Measurements from ENCODE around the gene VASN.
"Not testable (repeated sequence)": the region's sequence is repeated elsewhere in the genome, so short reads cannot be mapped to it uniquely, and the experiment has no call there.

VASN gene

DNA sequence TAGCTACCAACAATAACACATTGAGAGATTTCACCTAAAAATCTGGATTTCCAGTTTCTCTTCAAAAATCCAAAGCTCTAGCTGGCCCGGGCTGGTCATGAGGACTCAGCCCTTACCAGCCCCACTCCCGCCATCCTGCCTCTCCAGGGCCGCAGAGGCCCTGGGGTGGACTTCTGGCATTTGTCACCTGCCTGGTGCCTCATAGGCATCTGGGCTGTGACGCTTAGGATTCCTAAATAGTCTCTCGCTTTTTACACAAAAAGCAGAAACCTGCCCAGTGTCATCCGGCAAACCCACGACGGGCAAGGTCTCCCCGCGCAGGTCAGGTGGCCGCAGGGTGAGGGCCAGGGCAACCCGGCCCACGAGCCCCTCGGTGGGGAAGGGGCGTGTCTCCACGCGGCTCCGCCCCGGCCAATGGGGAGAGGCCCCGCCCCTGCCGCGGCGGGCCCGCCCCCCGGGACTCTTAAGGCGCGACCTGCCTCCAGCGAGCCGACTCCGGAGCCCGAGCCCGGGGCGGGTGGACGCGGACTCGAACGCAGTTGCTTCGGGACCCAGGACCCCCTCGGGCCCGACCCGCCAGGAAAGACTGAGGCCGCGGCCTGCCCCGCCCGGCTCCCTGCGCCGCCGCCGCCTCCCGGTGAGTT lies at the start of gene VASN:
Gene VASN, plus strand, starts transcription at position 492 of the 644 bp plus-strand sequence. CDS start 9,030 bp downstream, outside the sequence.
- peak; percentile 53 to 61 (median 58) for DNase-seq (ENCODE audit: low read depth in 3 of 3)

GRCh38 chr16:4322121-4323052 lies 49.3 kb upstream of the VASN start:
- no peak for DNase-seq (ENCODE audit: low read depth in 3 of 3)

- DNase-seq (ENCODE audit: low read depth in 3 of 3) = no peak
Observed at GRCh38 chr16:4323071-4323844, 48.4 kb upstream of the VASN start.

DNA sequence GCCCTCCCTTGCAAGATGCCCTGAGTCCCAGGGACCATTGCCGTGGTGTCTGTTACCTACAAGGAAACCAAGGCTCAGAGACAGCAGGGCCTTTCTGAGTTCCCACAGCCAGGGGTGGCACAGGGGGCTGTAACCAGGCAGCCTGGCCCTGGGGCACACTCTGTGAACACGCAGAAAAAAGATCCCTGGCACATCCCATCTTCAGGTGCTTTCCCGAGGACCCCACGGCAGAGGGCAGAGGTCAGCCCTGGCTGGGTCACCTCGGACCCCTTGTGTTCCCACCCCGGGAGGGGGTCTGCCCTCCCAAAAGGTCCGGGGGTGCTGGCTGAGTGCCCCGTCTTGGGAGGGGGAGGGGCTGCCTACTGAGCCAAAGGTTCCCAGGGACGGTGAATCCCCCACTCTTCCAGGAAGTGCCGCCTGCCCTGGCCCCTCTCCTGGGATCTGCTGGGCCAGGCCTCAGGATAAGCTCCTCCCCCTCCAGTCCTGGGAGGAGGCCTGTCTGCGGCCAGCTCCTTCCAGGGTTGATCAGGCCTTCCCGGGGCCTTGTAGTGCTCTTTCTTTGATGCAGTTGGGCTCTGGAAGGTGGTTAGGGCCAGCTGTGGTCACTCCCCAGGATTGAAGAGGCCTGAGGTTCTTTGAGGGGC lies 47.7 kb upstream of the VASN start:
- DNase-seq (ENCODE audit: low read depth in 3 of 3) = no peak

- DNase-seq (ENCODE audit: low read depth in 3 of 3) = no peak
Observed at GRCh38 chr16:4324492-4325252, 47.0 kb upstream of the VASN start.

- DNase-seq (ENCODE audit: low read depth in 3 of 3) = no peak
Observed at GRCh38 chr16:4325253-4325758, 46.3 kb upstream of the VASN start.

- no peak for DNase-seq (ENCODE audit: low read depth in 3 of 3)
Observed at GRCh38 chr16:4327386-4328045, 44.1 kb upstream of the VASN start.

GRCh38 chr16:4328046-4328781 lies 43.4 kb upstream of the VASN start:
- peak in 1 of 3 experiments; percentile 28 for DNase-seq (ENCODE audit: low read depth in 3 of 3)

DNA sequence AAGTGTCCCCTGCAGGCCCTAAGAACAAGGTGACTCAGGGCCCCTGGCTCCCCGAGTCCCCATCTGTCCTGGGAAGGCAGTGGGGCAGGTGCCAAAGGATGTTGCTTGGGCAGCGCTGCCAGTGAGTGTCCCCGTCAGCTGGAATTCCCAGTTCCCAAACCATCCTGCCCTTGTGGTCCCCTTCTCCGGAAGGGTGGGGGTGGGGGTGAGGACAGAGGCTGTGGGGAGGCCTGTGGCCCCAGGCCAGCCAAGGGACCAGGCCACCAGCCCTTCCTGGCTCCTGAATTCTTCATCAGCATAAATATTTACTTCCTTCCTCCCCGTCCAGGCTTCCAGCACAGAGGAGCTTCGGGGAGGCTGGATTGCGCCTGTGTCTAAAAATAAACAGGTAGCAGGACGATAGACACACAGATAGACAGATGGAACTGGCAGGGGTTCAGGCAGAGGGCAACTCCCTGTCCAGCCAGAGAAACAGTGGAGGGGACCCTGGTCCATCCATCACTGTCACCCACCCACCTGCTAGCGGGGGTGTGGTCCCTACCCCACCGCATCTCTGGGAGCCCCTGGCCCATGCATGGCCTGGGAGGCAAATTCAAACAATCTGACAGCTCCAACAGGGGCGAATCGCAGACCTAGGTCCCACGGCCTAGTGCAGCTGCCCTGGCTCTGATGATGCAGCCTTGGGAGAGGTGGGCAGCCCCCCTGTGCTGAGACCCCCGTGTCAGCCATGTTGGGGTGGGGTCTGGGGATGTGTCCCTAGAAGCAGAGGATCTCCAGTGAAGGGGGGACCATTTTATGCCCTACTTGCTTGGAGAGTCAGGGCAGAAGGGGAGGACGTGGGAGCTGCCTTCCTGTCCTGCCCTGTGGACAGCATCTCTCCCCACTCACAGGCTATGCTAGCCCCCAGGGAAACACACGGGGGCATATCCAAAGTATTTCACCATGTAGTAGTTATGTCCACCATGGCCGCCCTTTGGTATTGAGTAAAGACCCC lies 42.6 kb upstream of the VASN start:
- no peak for DNase-seq (ENCODE audit: low read depth in 3 of 3)

DNA sequence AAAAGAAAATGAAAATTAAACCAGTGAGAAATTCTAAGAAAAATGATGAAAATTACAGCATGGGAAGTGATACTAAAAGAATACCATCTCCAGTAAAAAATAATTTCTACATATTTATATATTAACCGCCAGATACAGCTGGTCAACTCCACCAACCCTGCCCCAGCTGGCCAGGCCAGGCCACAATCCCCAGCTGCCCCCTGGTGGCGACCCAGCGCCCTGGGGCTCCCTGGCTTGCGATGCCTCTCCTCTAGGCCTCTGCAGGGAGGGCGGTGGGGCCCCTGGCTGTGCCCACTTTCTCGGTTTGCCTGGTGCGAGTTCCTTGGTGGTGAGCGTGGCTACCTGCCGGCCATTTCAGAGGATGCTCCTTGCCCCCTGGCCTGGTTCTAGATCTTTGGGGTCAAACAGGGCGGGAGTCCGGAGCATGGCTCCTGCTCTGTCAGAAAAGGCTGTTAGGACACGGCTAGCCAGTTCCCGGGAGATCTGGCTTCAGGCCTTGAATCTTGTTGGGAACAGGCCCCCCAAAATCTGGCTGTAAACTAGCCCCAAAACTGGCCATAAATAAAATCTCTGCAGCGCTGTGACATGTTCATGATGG lies 41.3 kb upstream of the VASN start:
- DNase-seq (ENCODE audit: low read depth in 3 of 3) = peak; percentile 46 to 59 (median 50)

DNA sequence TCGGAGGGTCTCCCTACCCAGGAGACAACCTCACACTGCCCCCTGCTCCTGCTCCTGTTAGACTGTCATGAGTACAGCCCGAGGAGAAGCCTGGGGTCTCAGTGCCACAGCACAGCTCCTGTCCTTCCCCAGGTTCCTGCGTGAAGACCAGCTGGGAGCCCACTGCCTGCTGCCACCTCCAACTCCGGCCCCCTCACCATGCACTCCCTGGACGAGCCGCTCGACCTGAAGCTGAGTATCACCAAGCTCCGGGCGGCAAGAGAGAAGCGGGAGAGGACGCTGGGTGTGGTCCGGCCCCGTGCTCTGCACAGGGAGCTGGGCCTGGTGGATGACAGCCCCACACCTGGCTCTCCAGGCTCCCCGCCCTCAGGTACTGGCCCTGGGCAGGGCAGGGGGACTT lies 39.6 kb upstream of the VASN start:
- no peak for DNase-seq (ENCODE audit: low read depth in 3 of 3)

DNA sequence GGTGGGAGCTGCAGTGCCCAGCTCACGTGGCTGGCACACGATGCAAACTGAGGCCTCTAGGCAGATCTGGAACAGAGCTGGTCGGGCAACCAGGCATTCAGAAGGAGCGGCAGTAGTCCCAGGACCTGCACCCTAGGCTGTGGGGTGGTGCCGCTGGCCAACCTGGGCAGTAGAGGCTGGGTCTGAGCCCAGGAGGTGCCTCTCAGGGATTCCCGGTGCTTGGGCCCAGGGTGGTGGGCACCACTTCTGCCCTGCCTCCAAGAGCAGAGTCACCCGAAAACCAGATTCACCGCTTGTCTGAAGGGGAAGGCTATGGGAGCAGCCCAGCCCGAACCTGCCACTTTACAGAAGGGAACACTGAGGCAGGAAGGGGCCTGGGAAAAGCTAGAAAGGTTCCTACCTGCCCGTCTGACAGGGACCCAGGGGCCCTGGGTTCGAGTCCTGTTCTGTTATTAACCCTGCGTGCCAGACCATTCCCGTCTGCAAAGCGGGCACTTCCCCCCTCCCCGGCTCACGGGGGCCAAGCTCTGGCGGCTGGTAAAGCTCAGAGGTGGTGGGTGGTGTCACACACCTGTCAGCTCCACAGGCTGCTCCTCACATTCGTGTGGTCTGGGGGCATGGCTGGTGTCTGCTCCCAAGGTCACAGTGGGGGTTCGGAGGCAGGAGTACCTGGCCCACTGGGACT lies 38.9 kb upstream of the VASN start:
- DNase-seq (ENCODE audit: low read depth in 3 of 3) = no peak

DNA sequence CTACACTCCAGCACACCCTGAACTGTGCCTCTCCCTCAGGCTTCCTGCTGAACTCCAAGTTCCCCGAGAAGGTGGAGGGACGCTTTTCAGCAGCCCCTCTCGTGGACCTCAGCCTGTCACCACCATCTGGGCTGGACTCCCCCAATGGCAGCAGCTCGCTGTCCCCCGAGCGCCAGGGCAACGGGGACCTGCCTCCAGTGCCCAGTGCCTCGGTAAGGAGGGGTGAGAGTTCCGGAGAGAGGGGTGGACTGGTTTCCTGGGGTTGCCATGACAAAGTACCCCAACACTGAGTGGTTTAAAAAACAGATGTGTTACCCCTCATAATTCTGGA lies 38.4 kb upstream of the VASN start:
- no peak for DNase-seq (ENCODE audit: low read depth in 3 of 3)

DNA sequence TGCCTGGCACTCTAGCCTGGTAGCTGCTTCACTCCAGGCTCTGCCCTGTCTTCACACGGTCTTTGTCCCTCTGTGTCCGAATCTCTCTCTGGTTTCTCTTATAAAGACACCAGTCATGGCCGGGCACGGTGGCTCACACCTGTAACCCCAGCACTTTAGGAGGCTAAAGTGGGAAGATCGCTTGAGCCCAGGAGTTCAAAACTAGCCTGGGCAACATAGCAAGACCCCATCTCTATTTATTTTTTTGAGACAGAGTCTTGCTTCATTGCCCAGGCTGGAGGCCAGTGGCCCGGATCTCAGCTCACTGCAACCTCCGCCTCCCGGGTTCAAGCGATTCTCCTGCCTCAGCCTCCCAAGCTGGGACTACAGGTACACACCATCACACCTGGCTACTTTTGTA lies 37.9 kb upstream of the VASN start:
- DNase-seq (ENCODE audit: low read depth in 3 of 3) = not testable (repeated sequence)

GRCh38 chr16:4334724-4335495 lies 36.7 kb upstream of the VASN start:
- no peak for DNase-seq (ENCODE audit: low read depth in 3 of 3)

DNA sequence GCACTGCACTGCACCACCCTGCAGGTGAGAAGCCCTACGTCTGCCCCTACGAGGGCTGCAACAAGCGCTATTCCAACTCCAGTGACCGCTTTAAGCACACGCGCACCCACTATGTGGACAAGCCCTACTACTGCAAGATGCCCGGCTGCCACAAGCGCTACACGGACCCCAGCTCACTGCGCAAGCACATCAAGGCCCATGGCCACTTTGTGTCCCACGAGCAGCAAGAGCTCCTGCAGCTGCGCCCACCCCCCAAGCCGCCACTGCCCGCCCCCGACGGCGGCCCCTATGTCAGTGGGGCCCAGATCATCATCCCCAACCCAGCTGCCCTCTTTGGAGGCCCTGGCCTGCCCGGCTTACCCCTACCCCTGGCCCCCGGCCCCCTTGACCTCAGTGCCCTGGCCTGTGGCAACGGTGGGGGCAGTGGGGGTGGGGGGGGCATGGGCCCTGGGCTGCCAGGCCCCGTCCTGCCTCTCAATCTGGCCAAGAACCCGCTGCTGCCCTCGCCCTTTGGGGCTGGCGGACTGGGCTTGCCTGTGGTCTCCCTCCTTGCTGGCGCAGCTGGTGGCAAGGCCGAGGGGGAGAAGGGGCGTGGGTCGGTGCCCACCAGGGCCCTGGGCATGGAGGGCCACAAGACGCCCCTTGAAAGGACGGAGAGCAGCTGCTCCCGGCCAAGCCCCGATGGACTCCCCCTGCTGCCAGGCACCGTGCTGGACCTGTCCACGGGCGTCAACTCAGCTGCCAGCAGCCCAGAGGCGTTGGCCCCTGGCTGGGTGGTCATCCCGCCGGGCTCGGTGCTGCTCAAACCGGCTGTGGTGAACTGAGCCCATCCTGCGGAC lies 34.7 kb upstream of the VASN start:
- DNase-seq (ENCODE audit: low read depth in 3 of 3) = no peak
